LNCAP (cell line): ENCODE results near the gene AKR1B1.

Experiments used
- TF ChIP-seq, protein P1 (sequence below): fragments of 450-650 bp; IDR thresholded peaks from 2 replicates; pipeline ENCODE4 v1.5.1; 2017; ENCODE audit warnings: mild to moderate bottlenecking

The AKR1B1 gene

DNA sequence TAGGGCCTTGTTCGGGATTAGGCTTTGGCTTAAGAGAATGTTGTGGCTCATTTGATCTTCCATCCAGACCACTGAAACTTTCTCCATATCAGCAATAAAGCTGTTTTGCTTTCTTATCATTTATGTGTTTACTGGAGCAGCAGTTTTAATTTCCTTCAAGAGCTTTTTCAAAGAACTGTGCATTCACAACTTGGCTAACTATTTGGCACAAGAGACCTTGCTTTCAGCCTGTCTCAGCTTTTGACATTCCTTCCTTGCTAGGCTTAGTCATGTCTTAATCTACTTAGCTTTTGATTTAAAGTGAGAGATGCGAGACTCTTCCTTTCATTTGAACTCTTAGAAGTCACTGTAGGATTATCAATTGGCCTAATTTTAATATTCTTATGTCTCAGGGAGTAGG is 19.1 kb upstream of the AKR1B1 start:
- TF ChIP-seq, protein P1, sequence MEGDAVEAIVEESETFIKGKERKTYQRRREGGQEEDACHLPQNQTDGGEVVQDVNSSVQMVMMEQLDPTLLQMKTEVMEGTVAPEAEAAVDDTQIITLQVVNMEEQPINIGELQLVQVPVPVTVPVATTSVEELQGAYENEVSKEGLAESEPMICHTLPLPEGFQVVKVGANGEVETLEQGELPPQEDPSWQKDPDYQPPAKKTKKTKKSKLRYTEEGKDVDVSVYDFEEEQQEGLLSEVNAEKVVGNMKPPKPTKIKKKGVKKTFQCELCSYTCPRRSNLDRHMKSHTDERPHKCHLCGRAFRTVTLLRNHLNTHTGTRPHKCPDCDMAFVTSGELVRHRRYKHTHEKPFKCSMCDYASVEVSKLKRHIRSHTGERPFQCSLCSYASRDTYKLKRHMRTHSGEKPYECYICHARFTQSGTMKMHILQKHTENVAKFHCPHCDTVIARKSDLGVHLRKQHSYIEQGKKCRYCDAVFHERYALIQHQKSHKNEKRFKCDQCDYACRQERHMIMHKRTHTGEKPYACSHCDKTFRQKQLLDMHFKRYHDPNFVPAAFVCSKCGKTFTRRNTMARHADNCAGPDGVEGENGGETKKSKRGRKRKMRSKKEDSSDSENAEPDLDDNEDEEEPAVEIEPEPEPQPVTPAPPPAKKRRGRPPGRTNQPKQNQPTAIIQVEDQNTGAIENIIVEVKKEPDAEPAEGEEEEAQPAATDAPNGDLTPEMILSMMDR, result no peak

DNA sequence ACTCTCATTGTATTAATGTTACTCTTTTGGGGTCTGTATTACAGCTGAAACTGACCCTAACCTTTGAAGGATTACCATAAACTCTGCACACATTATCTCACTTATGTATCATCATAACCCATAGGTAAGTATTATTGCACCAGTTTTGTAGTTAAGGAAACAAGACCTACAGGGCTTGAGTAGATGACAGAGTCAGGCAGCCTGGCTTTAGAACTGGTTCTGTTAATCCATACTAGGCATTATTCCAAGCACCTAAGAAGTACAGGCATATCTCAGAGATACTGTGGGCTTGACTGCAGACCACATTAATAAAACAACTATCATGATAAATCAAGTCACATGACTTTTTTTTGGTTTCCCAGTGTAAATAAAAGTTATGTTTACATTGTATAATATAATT is 17.1 kb upstream of the AKR1B1 start:
- TF ChIP-seq, protein P1, result no peak

DNA sequence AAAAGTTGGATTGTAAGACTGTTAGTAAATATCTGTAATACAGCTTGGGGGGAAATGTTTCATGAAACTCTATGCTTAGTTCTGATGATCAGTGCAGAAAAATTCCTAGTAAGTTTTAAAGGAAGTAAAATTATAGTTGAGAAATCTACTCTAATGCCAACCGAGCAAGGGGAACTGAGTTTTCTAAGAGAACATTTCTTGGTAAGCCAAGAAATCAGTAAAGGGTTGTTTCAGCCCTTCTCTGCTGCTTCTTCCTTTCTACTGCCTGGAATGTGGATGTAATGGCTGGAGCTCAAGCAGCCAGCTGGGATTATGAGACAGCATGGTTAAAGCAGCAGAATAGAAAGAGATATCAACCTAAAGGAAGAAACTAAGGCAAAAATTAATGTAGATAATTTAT is 15.9 kb upstream of the AKR1B1 start:
- TF ChIP-seq, protein P1, result no peak

DNA sequence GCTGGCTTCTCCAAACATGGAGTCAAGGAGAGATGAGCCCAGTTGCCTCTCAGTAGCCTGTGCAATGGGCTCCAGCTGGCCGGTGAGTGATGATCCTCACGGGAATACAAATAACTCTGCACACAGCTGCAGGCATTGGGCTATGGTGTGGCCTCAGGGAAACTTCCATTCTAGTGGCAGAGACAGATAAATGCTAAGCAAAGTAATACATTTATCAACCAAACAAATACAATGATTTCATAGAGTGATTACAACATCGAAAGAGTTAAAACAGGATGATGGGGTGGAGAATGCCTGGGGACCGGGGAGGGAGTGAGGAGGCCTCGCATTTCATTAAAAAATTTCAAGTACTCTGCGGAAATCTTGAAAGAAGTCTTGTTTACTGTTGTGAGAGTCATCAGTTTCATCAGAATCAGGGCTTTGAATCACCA is 15.0 kb upstream of the AKR1B1 start:
- TF ChIP-seq, protein P1, result no peak

DNA sequence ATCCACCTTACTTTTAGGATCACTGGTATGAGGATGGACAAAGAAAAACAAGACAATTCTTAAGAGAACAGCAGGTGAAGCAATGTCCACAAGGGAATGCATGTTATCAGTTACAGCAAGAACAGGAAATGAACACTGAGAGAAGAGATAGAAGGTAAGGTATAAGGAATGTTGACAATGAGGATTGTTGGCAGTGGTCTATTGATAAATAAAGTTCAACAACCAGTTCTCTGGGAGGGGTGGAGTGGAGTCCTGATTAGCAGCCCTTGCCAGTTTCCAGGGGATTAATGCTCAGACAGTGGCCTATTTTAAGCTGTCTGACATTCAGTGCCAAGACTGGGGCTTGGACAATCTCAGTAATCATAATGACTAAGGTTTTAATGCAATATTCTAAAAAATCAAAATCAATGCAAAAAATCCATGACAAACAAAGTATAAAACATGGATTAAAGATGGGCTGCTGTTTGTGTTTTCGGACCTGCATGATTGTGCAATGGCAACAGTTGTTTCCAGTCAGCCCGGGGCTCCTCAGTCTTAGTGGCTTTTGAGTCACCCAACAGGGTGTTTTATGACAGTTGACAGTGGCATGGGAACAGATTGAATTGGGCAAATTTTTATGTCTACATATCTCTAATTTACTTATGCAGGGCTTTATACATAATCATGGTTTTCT is 13.8 kb upstream of the AKR1B1 start:
- TF ChIP-seq, protein P1, result no peak

DNA sequence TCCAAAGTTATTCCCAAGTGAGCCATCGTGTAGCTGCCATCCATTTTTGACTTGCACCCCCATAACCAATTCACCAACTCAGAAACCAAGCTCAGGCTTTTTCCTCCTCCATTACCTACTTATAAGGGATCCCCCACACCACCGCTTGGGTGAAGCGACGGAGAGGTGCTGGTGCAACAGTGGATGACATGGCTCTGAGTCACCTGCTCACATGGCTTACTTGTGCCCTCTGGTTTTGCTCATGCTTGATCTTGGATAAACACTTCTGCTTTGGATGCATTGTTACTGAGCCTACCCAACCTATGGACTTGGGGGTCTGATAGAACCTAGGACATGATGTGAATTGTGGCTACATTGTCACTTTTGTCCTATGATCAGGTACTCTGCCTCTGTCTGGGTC is 12.0 kb upstream of the AKR1B1 start:
- TF ChIP-seq, protein P1, result no peak

DNA sequence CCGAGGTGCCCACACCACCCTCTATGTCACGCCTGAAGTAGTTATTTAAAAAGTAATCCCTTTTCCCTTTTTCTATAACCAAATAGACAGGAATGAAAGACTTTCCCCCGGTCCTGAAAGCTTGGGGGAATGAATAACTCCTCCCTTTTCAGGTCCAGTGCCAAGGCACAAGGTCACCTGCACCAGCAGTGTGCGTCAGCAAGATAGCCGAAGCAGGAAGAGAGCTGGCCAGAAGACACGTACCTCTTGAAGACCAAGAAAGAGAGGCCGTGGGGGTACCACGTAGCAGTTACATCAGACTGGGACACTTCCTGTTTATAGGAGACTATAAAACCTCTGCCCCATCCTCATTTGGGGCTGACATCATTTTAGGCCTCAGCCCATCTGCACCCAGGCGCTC is 10.7 kb upstream of the AKR1B1 start:
- TF ChIP-seq, protein P1, result no peak

DNA sequence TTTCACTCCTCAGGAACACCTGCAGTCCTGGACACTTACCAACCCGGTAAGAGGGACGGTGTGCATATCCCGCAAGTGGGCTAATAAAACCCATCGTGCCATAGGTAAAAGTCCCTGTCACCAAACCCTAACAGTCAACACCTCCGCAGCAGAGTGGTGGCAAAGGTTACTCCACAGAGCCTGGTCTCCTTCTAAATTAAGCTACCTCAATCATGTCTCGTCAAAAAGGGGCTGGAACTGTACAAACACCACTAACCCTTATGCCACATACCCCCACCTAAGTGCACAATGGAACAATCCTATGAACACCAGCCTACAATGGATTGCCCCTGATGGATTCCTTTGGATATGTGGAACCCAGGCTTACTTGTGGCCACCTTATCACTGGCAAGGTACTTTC is 9.6 kb upstream of the AKR1B1 start:
- TF ChIP-seq, protein P1, result no peak
